NCI-H128 (cell line): ENCODE data around the gene DUSP28.

Source experiments
- DNase-seq: peaks from one replicate; lab custom pipeline; 2025; ENCODE audit not compliant: unreplicated experiment; lab: John Stamatoyannopoulos, UW

The DUSP28 gene

DNA sequence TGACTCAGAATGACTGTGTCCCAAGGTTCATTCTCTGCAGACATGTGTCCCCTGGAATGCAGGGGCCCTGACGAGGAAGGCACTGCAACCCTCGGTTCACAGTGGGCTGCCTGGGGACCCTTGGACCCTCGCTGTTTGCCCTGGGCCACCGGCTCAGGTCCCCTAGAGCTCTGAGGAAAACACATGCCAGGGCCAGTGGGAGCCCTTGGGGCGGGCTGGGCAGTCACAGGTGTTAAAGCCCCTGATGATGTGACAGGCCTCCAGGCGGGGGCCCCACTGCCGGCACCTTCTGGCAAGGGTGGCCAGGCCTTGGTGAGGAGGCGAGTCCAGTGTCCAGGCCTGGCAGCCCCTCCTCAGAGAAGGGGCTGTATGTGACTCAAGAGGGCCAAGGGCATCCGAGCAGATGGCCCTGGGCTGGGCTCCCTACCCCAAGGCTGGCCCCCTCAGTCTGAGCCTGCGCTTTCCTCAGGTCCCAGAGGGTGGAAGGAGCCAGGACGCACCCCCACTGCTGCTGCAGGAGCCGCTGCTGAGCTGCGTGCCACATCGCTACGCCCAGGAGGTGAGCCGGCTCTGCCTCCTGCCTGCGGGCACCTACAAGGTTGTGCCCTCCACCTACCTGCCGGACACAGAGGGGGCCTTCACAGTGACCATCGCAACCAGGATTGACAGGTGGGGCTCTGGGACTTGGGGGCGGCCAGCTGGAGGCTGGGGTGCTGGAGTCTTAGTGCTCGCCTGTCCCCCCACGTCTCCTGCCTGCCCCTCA is 37.4 kb downstream of the DUSP28 start:
- DNase-seq: no peak

DNA sequence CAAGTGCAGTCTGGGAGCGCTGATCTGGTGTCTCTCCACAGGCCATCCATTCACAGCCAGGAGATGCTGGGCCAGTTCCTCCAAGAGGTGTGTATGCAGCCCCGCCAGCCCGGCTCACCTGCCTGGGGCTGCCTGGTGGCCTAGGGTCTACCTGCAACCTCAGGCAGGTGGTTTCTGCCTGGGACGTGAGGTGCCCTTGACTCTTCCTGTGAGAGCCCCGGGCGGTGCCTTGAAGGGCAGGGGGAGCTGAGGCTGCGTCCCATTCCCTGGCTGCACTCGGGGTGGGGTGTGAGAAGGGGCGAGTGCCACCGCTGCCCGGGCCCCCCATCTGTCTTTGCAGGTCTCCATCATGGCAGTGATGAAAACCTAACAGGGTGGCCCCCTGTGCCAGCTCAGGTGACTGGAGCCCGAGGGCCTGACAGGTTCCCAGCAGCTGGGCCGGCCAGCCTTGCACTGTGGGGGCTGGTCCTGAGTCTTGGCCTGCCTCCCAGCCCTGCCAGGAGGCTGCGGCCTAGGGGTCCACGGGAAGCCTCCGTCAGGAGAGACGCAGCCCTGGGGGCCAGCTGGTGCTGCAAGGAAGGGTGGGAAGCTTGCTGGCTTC is 38.3 kb downstream of the DUSP28 start:
- no peak for DNase-seq

DNA sequence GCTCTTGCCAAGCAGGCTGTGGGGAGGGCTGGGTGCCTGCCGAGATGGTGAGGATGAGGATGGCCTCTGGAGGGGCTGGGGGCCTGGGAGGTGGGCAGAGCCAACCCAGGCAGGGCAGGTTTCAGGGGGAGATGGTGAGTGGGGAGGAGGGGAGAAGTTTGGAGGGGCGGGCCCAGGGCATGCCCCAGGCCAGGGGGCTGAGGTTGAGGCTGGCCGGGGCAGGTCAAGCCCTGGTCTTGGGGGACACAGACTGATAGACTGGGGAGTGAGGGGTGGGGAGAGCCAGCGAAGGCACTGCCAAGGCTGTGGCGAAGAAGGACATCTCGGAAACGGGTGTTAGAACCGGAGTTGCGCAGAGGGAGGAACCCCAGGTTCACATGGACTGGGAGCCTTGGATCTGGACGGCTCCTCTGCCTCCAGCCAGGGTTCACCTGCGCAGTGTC is 39.0 kb downstream of the DUSP28 start:
- DNase-seq: no peak

DNA sequence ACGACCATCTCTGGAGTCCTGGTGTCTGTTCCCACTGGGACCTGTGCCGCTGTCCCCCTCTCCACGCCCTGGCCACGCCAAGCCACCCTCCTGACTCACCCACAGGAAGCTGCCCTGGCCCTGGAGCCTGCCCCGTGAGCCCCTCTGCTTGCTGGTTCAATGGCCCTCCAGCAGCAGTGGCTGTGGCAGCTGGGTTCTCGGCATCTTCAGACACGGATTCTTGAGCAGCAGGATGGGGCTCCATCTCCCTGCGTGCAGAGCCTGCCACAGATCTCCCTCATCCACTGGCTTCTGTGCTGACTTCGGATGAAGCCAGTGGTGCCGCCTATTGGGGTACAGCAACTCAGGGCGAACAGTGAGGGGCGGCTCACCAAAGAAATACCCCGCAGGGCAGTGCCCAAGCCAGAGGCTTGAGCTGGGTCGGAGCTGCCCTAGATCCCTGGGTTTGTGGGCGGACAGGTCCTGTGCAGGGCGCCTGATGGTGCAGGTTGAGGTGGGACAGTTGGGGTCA is 40.3 kb downstream of the DUSP28 start:
- no peak for DNase-seq

DNA sequence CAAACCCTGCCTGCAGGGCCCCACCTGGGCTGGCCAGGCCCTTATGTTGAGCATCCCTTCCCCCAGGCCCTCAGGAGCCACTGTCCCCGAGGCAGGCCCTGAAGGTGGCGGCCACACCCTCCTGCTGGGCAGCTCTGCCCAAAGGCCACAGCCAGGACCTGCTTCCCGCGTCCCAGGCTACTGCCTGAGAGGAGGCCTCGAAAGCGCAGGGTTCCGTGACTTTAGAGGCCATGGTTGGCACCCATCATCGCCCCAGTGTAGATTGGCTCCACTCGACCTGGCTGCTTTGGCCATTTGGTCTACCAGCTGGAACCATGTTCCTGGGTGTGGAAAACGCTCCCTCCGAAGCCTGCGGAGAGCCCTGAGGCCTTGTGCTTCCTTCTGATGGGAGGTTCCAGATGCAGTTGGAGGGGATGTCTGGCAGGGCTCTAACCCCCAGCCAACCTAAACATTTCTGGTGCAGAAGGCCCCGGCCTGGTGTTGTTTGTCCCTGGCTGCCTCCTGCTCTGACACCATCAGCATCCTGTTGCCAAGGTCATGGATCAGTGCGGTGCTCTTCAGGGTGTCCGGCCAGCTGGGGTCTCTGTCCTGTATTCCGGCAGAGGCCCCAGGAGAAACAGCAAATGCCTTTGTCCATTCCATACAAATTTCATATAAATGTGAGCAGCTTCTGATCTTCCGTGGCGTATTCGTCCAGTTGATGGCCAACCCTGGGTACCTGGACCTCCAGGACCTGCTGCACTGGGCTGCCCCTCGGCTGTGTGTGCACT is 41.1 kb downstream of the DUSP28 start:
- no peak for DNase-seq

DNA sequence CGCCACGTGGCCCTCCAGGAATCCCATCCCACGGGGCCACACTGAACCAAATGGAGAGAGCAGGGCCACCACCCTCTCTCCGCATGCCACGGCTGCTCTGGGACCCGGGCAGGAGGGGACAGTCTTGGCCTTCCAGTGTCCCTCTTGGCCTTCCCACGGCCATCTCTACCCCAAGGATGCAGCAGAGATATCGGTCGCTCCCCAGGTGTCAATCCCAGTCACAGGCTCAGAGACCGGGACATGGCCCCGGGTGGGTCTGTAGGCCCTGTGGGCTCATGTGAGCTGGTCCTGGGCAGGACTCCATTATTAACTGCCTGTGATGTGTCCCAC is 41.6 kb downstream of the DUSP28 start:
- DNase-seq: no peak

DNA sequence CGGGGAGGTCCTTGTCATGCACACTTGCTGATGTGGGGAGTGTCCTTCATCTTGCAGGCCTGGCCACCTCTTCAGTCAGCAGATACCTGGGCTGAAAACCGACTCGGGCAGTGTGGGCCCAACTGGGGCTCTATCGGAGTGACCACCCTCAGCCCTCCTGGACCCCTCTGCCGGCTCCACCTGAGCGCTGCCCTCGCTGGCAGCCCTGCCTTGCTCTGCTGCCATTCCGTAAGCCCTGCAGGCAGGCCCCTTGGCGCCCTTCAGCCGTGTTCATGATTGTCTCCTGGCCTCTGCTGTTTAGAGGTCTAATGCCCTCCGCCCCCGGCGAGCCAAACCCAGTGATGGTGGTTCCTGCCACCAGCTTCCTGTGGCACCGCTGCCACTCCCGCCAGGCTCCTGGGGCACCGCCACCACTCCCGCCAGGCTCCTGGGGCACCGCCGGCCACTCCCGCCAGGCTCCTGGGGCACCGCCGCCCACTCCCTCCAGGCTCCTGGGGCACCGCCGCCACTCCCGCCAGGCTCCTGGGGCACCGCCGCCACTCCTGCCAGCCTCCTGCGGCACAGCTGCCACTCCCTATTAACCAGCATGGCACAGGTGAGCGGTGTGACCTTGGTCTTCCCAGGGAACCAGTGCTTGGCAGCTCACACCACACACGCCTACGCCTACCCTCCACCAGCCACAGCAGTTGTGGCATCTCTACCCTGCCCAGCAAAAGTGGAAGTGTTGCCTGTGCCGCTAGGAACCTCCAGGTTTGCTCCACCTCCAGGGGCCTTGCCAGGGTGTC is 42.3 kb downstream of the DUSP28 start:
- no peak for DNase-seq

DNA sequence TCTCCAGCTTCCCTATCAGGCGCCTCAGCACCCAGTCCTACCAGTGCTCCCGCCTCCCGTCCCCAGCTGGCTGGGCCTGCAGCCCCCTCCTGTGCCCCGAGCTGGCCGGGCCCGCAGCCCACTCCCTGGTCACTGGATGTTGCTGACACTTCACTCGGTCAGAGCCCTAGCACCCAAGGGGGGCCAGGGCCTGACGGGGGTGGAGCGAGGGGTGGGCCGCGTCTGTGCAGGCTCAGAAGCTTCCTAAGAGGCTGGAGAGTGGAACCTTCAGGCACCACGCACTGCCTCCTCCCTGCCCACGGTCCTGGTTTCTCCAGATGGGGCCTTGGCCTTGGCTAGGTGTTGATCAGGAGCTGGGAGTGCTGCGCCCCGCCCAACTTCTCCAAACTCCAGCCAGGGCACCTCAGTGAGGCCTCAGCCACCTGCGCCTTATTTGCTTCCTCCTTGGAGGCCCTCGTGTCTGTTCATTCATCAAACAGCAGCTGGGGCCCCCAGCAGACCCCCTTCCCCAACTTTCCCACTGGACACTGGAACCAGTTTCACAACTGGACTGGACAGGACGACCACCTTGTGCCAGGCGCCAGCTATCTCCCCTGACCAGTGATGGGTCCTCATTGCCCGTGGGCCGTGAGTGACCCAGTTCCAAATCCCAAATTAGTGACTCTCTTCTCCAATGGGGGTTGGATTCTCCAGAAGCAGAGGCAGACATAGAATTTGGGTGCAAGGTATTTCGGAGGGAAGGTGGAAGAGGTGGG is 43.1 kb downstream of the DUSP28 start:
- no peak for DNase-seq

DNA sequence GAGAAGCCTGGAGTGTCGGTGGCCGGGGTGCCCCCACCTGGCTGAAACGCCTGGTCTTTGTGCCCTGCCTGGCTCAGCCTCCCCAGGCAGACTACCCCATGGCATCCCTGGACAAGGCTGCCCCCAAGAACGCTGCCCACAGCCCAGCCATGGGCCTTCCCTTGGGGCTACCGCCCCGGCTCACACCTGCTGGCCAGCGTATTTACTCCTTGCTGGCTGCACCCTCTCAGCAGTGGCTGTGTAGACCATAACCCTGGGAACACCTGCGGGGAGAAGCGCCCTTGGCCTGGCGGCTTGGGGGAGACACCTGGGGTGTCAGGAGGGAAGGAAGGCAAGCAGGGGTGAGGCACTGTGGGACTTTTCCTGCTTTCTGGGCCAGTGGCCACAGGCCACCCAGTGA is 43.7 kb downstream of the DUSP28 start:
- DNase-seq: no peak

DNA sequence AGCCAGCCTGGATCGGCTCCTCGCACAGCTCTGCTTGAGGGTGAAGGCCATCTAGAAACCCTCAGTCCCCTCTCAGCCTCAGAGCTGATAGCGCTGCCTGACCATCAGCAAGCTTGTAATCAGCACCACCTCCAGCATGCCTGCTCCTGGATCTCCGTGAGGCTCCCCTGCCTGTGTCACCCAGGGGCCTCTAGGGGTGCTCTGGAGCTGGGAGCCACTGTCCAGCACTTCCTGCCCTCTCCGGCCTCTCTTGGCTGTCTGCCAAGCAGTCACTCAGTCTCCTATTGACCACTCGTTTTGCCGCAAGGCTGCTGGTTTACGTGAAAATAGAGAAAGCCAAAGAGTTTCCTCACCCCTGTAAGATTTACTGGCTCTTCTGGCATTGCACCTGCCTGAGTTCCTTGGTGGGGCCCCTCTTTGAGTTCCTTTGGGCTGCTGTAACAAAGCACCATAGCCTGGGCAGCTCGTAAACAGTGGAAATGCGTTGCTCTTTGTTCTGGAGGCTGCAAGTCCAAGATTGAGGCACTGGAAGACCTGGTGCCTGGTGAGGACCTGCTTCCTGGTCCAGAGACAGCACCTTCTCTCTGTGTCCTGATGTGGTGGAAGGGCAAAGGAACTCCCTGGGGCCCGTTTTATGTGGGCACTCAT is 44.3 kb downstream of the DUSP28 start:
- DNase-seq: no peak

DNA sequence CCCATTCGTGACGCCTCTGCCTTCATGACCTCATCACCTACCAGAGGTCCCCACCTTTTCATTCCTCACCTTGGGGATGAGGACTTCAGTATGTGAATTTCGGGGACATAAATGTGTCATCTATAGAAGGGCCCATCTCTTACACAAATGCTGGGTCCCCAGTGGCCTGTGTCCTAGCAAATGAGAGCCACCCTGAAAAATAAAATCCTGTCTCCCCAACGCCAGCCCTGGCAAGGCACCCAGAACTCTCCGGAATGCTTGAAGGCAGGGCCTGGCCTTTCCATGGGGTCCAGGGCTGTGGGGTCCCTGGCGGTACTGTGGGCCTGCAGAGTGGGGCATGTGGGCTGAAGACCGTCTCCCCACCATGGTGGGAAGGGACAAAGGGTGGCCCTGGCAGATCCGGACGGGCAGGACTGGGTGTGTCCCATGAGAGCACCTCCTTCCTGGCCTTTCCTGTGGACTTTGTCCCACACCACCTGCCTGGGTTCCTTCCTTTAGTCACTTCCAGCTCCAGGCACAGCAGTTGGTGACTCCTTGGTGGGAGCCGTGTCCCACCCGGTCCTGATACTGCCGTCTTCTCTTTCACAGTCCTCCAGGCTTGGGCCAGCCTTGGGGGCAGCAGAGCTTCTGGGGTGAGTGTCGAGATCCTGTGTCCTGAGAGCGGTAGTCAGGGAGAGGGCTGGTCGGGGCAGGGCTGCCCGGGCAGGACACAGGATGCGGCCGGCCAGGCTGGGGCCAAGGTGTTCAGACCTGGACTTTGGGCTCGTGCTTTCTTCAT is 45.0 kb downstream of the DUSP28 start:
- no peak for DNase-seq

DNA sequence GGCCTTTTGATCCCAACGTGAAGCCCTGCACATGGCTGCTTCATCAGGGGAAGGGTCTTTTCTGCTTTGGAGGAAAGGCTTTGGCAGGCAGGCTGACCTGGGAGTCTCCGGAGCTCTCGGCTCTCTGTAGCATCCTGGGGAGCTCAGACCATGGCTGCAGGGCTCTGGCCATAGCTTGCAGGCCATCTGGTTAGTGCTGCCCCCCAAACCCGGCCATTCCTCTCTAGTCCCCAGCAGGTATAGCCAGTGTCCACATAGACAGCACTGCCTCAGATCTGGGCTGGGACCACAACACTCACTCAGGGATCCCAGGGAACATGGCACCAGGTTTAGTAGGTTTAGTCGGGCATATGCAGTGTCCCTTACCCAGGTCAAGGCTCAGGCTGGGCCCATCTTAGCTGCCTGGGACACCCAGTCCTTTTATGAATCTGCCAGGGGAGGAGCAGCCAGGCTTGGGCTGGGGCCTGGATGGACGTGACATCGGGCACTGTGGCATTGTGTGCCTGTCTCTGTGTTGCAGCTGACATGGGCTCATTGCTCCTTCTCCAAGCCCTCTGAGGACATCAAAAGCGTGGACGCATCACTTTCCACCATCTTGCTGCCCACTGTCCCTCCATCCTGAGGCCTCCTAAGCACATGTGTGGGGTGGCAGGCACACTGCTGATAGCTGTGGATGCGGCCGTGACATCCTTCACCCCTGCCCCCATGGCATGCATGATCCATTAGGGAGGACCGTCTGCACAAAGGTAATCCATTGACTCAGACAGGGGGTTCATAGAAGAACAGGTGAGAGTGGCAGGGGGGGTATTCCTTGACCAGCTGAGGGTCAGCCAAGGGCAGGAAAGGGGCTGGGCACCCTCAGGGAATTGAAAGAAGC is 45.9 kb downstream of the DUSP28 start:
- no peak for DNase-seq

DNA sequence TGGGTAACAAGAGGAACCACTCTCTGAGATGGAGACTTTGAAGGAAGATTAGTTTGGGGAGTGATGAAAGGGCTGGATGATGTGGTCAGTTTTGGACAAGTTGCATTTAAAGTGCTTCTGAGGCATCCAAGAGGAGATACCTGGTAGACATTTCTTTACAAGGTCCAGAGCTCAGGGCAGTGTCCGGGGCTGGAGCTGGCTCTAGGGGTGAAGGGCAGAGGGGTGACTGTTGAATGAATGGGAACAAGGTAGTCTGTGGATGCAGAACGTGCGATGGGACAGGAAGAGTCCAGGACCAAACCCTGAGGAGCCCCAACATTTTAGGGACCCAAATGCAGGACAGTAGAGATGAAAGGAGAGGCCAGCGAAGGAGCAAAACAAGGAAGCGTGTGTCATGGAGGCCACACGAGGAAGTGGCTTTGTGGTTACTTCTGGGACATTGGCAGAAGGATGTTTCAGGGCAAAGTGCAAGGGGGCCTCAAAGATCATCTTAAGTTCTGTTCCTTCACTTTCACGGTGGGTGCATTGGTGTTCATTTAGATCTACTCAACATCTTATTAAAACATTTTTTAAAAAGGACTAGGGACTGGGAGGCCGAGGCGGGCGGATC is 51.5 kb downstream of the DUSP28 start:
- no peak for DNase-seq
